Adrenal gland (tissue), 12 donors: ENCODE results near the gene KCNE1. TPM values are rescaled to one million over a fixed set of nuclear protein-coding genes. Genes with fewer than 3 reads are reported as not detected.
"Not testable (repeated sequence)": the region's sequence is repeated elsewhere in the genome, so short reads cannot be mapped to it uniquely, and the experiment has no call there.

Experiments
- DNase-seq, 7 donors: peaks; one replicate each; pipeline ENCODE4 v3.0.0-alpha.2; 2019 to 2020
- H3K27ac ChIP-seq, 5 donors: fragments of 200-600 bp; sonication (generic) in 4 of 5; 1 replicate in 3 of 5; 2 replicates in 2 of 5; pipeline versions ENCODE4 v1.5.1 to v1.8.0; 2016 to 2020; ENCODE audit warnings: mild to moderate bottlenecking in 1 of 5
- H3K27me3 ChIP-seq: fragments of 200-600 bp; 2 replicates; pipeline ENCODE4 v1.8.0; 2021
- H3K36me3 ChIP-seq, 2 donors: fragments of 200-600 bp; replicated peaks in 1 of 2; 1 replicate in 1 of 2; 2 replicates in 1 of 2; pipeline versions ENCODE4 v1.5.1 to v1.8.0; 2018 to 2022
- H3K4me1 ChIP-seq, 2 donors: fragments of 200-600 bp; replicated peaks in 1 of 2; 1 replicate in 1 of 2; 2 replicates in 1 of 2; pipeline versions ENCODE4 v1.5.1 to v1.8.0; 2018 to 2021
- H3K4me3 ChIP-seq, 4 donors: fragments of 200-600 bp; sonication (generic) in 3 of 4; one replicate each; pipeline ENCODE4 v1.5.1; 2016 to 2018
- H3K9me3 ChIP-seq, 3 donors: fragments of 200-600 bp; sonication (generic) in 1 of 3; replicated peaks in 1 of 3; 1 replicate in 2 of 3; 2 replicates in 1 of 3; pipeline versions ENCODE4 v1.5.1 to v1.8.0; 2016 to 2021
- POLR2A ChIP-seq, 2 donors: fragments of 450-650 bp; IDR thresholded peaks; one replicate each; pipeline ENCODE4 v1.6.1; 2017; ENCODE audit warnings: antibody characterized with exemption in 2 of 2, mild to moderate bottlenecking in 2 of 2, moderate library complexity in 1 of 2
- WGBS, 4 donors: extraction: QIAGEN DNeasy Blood & Tissue Kit in 2 of 4; methylation state at CpG; one replicate each; pipeline versions ENCODE4 v1.1.5 to v1.1.7; 2013 to 2017; 5-methylcytosine and 5-hydroxymethylcytosine counted together
- intact Hi-C, 2 donors: fragments of 100-400 bp; cut with DNase I; formaldehyde crosslinking; loops; one replicate each; pipeline versions ENCODE4 v1.14.1 to v1.15.0; 2022 to 2023
- polyA plus RNA-seq, 3 donors: library from polyadenylated mRNA; stranded (reverse); fragments of 200-250 nt in 2 of 3; fragments of 350-450 nt in 1 of 3; fragmentation: Illumina TruSeq in 1 of 3; extraction: RNeasy Lipid Tissue Mini Kit (QIAGEN cat#74804) in 1 of 3; gene quantifications; one replicate each; pipeline ENCODE4 v1.2.3, GENCODE V29; 2013 to 2014
- total RNA-seq, 9 donors: library from RNA; depleted of rRNA in 4 of 9; stranded (reverse); fragments of >200 nt in 4 of 9; fragments of 120-200 nt in 1 of 9; fragmentation: NEBNext Ultra II Directional in 1 of 9; extraction: Animal tissue kit (Norgen Biotek cat#: 25700) in 1 of 9; gene quantifications; one replicate each; pipeline versions ENCODE4 v1.1.0 to v1.2.4, GENCODE V29; 2013 to 2023
- TF ChIP-seq, protein P1 (sequence below), 6 experiments: fragments of 450-650 bp in 4 of 6; fragments of 200-600 bp in 2 of 6; sonication (generic) in 1 of 6; IDR thresholded peaks; 1 replicate in 5 of 6; 2 replicates in 1 of 6; pipeline versions ENCODE4 v1.5.1 to v1.8.0; 2016 to 2021; ENCODE audit warnings: antibody characterized with exemption in 6 of 6, mild to moderate bottlenecking in 2 of 6, moderate library complexity in 1 of 6
- donor health status: healthy with polysubstance abuse.
- donor health status: Bipolar disorder and iron deficiency.
- donor health status: DM: yes; HTN: yes; CAD: no.
- donor health status: DM: no; HTN: no; CAD: no.
- donor health status: DM: no; HTN: no; CAD: no.
- donor health status: DM: yes; HTN: yes; CAD: no.

KCNE1 gene
- total and polyA plus RNA-seq, 12 donors = 0.11 to 4.8 (median 1.9) TPM

DNA sequence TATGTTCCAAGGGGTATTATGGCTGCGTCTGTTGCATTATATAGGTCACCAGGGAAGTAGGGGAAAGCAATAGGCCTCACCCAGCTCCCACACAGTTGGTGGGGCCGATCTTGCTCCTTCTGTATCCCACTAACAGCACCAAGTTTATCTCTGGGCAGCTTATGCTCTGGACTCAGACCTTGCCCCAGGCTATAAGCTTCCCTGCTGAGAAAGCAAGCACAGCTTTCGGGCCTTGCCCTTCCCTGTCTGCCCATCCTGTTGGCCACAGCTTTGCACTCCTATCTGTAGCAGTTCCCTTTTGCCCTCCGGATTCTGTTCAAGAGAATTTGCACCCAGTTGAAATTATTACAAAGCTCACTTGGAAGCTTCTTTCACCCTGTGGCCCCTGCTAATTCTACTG lies 12.9 kb downstream of the KCNE1 start:
- intact Hi-C loops = no loop called here
- Histone ChIP-seq H3K9me3 (peaks cover 0 to 15% (median 0%) of the 10 kb centered on the region in 3 donors), H3K27me3 (no peaks in the 10 kb centered on the region), H3K4me3 (no peak overlapping the region), H3K36me3 (no peaks in the 10 kb centered on the region), H3K27ac (no peak overlapping the region), H3K4me1 (no peaks in the 10 kb centered on the region)
- TF ChIP-seq POLR2A (IDR thresholded peaks at IDR 0.05) = no peak
- TF ChIP-seq, protein P1, sequence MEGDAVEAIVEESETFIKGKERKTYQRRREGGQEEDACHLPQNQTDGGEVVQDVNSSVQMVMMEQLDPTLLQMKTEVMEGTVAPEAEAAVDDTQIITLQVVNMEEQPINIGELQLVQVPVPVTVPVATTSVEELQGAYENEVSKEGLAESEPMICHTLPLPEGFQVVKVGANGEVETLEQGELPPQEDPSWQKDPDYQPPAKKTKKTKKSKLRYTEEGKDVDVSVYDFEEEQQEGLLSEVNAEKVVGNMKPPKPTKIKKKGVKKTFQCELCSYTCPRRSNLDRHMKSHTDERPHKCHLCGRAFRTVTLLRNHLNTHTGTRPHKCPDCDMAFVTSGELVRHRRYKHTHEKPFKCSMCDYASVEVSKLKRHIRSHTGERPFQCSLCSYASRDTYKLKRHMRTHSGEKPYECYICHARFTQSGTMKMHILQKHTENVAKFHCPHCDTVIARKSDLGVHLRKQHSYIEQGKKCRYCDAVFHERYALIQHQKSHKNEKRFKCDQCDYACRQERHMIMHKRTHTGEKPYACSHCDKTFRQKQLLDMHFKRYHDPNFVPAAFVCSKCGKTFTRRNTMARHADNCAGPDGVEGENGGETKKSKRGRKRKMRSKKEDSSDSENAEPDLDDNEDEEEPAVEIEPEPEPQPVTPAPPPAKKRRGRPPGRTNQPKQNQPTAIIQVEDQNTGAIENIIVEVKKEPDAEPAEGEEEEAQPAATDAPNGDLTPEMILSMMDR (IDR thresholded peaks at IDR 0.05) = no peak
- WGBS, 4 donors = 69 to 90% (median 87%) methylated on average over 3 to 4 of the region's 4 CpGs
- DNase-seq = no peak

- Histone ChIP-seq H3K27me3 (no peaks in the 10 kb centered on the region), H3K27ac (no peak overlapping the region), H3K4me1 (no peaks in the 10 kb centered on the region), H3K4me3 (no peak overlapping the region), H3K36me3 (no peaks in the 10 kb centered on the region), H3K9me3 (peaks cover 0 to 15% (median 0%) of the 10 kb centered on the region in 3 donors)
- intact Hi-C loops = no loop called here
- no peak for TF ChIP-seq POLR2A (IDR thresholded peaks at IDR 0.05)
- TF ChIP-seq, protein P1 (IDR thresholded peaks at IDR 0.05) = no peak
- WGBS, 4 donors = 55 to 59% (median 57%) methylated on average over 3 of the region's 3 CpGs
- peak in 2 of 7 donors; percentile 35 to 44 for DNase-seq
Observed at GRCh38 chr21:34498623-34499022, 13.4 kb downstream of the KCNE1 start.

- H3K36me3 ChIP-seq, H3K4me3 ChIP-seq, H3K9me3 ChIP-seq, intact Hi-C loops, DNase-seq, H3K27me3 ChIP-seq, H3K4me1 ChIP-seq, H3K27ac ChIP-seq: not testable (repeated sequence)
- no CpG with 5 or more reads among the region's 5 CpGs for WGBS, 4 donors
Observed at GRCh38 chr21:34483854-34484253, 28.2 kb downstream of the KCNE1 start.

GRCh38 chr21:34483435-34483834 lies 28.6 kb downstream of the KCNE1 start:
- H3K27me3 ChIP-seq, H3K9me3 ChIP-seq, DNase-seq, H3K36me3 ChIP-seq, H3K4me3 ChIP-seq, H3K4me1 ChIP-seq, intact Hi-C loops, H3K27ac ChIP-seq: not testable (repeated sequence)
- no CpG with 5 or more reads among the region's 3 CpGs for WGBS, 4 donors

- H3K4me3 ChIP-seq, H3K4me1 ChIP-seq, DNase-seq, H3K27me3 ChIP-seq, H3K9me3 ChIP-seq, H3K27ac ChIP-seq, H3K36me3 ChIP-seq, intact Hi-C loops: not testable (repeated sequence)
- WGBS, 4 donors = no CpG with 5 or more reads among the region's 3 CpGs
Observed at GRCh38 chr21:34467333-34467732, 44.7 kb downstream of the KCNE1 start.

GRCh38 chr21:34459426-34459825 lies 52.6 kb downstream of the KCNE1 start:
- intact Hi-C loops, H3K27ac ChIP-seq: not testable (repeated sequence)
- whole genome bisulfite sequencing, 4 donors = no CpG with 5 or more reads among the region's 36 CpGs

GRCh38 chr21:34458266-34458665 lies 53.7 kb downstream of the KCNE1 start:
- H3K27ac ChIP-seq, H3K36me3 ChIP-seq, H3K4me3 ChIP-seq, H3K9me3 ChIP-seq, H3K4me1 ChIP-seq, DNase-seq, H3K27me3 ChIP-seq, intact Hi-C loops: not testable (repeated sequence)
- WGBS, 4 donors = no CpG with 5 or more reads among the region's 7 CpGs

More at GRCh38 chr21:34459426-34459825, 52.6 kb downstream of the KCNE1 start:
- H3K36me3 ChIP-seq, H3K4me3 ChIP-seq, H3K27me3 ChIP-seq, H3K4me1 ChIP-seq, H3K9me3 ChIP-seq, DNase-seq: not testable (repeated sequence)

DNA sequence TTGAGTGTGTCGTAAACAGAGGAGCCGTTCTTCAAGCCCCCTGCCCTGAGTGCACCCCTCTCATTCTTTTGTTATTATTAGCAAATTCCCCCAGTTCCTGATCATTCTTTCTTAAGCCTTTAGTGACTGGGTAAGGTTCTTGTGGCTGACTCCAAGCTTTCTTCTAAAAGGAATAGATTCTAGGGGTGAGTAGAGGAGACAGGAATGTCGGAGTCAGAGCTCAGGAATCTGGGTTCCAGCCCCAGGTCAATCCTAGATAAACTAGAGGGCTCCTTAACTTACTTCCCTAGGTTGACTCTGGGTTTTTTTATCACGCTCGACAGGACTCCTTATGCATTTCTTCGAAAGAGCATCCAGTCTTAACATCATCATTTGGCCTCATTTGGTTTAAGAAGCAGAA lies 55.8 kb downstream of the KCNE1 start:
- H3K4me3 ChIP-seq, H3K9me3 ChIP-seq, H3K36me3 ChIP-seq, H3K4me1 ChIP-seq, H3K27me3 ChIP-seq, H3K27ac ChIP-seq, DNase-seq, intact Hi-C loops: not testable (repeated sequence)
- no CpG with 5 or more reads among the region's 6 CpGs for WGBS, 4 donors

- H3K4me1 ChIP-seq, H3K27me3 ChIP-seq, DNase-seq, H3K9me3 ChIP-seq, H3K36me3 ChIP-seq, intact Hi-C loops, H3K27ac ChIP-seq, H3K4me3 ChIP-seq: not testable (repeated sequence)
- WGBS, 4 donors = no CpG with 5 or more reads among the region's 10 CpGs
Observed at GRCh38 chr21:34455628-34456027, 56.4 kb downstream of the KCNE1 start.

DNA sequence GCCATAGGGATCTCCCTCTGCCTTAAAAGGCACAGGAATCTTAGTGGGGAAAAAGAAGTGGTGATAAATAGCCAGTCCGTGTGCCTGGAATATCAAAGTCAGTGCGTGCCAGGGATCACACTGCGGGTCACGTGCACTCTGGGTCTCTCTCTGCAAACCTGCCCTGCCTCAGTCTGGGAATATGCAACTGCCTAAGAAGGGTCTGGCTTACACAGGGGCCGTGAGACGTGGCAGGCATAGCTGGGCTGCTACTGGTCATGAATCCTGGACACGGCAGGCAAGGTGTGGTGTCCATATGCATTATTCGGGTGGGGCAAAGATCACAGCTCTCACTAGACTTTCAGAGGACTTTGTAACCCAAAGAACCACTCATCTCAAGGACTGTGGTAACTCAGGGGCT lies 65.0 kb downstream of the KCNE1 start:
- DNase-seq, H3K27me3 ChIP-seq, H3K36me3 ChIP-seq, H3K4me1 ChIP-seq, H3K9me3 ChIP-seq, H3K27ac ChIP-seq, H3K4me3 ChIP-seq, intact Hi-C loops: not testable (repeated sequence)
- WGBS, 4 donors = no CpG with 5 or more reads among the region's 8 CpGs
